SW 1271 (cell line): ENCODE measurements around the gene FNDC11.
"Not testable (repeated sequence)": the region's sequence is repeated elsewhere in the genome, so short reads cannot be mapped to it uniquely, and the experiment has no call there.

Experiments used
- DNase-seq, 2 experiments: peaks; one replicate each; lab custom pipeline; 2025; lab: John Stamatoyannopoulos, UW

Gene FNDC11

GRCh38 chr20:63553251-63553932 is 567 bp upstream of the FNDC11 start:
- peak in 1 of 2 experiments; percentile 63 for DNase-seq

DNA sequence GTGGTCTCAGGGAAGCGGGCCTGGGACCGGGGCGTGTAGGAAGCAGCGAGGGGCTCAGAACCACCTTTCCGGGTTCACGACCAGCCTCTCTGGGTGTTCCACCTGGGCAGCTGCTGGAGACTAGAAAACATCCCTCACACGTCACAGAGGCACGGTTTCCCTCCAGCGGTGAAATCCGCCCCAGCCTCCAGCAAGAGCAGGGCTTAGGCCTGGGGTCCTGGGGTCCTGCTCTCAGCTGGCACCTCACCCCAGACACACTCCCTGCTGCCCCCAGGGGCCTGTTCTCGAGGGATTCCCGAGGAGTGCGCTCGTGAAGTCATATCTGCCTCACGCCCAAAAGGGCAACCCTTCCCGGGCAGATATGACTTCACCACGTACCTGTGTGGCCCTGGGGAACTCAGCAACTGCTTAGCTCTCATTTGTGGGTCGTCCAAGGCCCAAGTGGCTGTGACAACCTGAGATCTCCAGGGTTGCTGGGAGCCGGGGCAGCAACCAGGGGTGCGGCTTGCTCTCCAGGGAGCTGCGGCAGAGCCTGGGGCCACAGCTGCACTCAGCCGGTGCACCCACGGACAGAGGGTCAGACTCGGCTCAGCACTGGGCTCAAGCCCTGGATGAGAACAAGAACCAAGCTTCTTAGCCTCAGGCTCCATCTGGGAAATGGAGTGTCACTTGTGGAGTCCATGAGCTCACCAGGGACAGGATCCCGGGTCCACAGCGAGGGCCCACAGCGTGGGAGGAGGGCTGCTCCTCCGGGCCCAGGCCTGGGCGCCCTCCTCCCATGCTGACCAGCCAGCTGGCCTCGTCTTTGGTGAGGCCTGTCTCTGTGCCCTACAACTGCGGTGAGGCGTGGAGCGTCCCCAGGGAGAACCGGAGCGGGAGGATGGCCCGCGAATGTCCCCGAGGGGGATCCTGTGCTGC is 661 bp downstream of the FNDC11 start:
- DNase-seq = no peak

DNA sequence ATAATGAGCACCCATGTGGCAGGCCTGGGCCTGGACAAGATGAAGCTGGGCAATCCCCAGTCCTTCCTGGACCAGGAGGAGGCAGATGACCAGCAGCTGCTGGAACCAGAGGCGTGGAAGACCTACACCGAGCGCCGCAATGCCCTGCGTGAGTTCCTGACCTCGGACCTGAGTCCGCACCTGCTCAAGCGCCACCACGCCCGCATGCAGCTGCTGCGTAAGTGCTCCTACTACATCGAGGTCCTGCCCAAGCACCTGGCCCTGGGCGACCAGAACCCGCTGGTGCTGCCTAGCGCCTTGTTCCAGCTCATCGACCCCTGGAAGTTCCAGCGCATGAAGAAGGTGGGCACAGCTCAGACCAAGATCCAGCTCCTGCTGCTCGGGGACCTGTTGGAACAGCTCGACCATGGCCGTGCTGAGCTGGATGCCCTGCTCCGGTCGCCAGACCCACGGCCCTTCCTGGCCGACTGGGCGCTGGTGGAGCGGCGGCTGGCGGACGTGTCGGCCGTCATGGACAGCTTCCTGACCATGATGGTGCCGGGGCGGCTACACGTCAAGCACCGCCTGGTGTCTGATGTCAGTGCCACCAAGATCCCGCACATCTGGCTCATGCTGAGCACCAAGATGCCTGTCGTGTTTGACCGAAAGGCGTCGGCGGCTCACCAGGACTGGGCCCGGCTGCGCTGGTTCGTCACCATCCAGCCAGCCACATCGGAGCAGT is 1.9 kb downstream of the FNDC11 start:
- DNase-seq = no peak

GRCh38 chr20:63556873-63557478 is 3.0 kb downstream of the FNDC11 start:
- DNase-seq = no peak

- no peak for DNase-seq
Observed at GRCh38 chr20:63557481-63557891, 3.5 kb downstream of the FNDC11 start.

- no peak for DNase-seq
Observed at GRCh38 chr20:63558804-63559484, 5.0 kb downstream of the FNDC11 start.

DNA sequence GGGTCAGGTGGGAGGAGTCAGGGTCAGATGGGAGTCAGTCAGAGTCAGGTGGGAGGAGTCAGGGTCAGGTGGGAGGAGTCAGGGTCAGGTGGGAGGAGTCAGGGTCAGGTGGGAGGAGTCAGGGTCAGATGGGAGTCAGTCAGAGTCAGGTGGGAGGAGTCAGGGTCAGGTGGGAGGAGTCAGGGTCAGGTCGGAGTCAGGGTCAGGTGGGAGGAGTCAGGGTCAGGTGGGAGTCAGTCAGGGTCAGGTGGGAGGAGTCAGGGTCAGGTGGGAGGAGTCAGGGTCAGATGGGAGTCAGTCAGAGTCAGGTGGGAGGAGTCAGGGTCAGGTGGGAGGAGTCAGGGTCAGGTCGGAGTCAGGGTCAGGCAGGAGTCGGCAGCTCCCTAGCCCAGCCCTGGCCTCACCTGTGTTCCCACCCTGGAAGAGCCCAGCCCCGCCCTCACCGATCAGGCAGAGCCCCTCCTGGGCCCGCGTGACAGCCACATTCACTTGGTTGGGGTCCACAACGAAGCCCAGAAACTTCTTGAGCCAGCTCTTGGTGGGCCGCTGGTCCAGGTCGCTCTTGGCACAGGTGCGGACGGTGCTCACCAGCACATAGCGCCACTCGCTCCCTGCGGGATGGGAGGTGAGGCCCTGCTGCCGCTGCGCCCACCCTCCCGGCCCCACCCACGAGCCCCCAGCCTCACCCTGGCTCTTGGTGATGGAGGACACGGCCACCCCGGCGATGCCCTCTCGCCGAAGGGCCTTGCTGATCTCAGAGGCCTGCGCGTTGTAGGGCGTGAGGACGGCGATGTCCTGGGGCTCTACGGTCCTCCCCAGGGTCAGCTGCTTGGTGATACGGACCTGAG is 5.8 kb downstream of the FNDC11 start:
- DNase-seq = not testable (repeated sequence)

DNA sequence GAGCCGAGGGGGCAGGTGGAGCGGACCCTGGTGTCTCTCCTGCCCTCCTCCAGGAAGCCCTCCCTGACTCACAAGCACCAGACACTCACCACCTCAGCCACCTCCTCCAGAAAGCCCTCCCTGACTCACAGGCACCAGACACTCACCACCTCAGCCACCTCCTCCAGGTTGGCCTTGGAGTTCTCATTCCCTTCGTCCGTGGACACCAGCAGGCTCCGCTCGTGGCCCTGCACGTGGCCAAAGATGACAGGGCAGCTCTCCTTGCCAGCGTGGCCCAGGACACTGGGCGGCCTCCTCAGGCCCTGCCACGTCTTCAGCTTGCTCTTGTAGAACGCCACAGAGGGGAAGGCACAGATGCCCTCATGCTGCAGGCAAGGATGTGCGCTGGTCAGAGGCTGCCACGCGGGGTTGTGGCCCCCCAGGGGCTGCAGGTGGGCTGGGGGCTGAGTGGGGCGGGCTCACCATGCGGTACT is 6.4 kb downstream of the FNDC11 start:
- DNase-seq = no peak

DNA sequence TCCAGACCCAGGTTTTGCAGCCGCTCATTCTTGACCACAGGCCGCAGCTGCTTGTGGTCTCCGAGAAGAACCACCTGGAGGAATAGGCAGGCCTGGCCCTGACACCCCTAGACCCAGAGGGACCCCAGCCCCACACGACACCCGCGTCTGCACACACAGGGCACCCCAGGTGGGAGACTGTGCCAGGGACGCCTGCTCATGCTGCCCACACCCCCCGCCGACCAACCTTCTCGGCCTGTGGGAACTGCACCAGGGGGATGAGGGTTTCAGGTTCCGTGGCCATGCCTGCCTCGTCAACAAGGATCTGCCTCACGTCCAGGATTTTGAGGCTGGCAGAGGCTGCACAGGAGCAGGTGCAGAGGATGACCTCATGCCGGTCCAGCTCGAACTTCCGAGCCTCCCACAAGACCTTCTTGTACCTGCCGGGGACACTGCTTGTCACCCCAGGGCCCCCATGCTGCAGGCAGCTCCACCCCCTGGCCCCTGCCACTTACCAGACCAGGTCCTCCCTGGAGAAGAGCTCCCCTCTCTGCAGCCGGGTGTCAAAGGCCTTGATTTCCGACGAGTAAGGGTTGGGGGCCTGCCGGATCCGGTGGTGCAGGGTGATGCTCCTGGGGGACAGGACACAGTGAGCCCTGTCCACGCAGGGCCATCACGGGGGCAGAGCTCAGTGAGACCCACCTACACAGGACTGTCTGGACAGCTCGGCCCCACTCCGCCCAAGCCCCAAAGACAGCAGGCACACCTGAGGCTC is 7.1 kb downstream of the FNDC11 start:
- no peak for DNase-seq

DNA sequence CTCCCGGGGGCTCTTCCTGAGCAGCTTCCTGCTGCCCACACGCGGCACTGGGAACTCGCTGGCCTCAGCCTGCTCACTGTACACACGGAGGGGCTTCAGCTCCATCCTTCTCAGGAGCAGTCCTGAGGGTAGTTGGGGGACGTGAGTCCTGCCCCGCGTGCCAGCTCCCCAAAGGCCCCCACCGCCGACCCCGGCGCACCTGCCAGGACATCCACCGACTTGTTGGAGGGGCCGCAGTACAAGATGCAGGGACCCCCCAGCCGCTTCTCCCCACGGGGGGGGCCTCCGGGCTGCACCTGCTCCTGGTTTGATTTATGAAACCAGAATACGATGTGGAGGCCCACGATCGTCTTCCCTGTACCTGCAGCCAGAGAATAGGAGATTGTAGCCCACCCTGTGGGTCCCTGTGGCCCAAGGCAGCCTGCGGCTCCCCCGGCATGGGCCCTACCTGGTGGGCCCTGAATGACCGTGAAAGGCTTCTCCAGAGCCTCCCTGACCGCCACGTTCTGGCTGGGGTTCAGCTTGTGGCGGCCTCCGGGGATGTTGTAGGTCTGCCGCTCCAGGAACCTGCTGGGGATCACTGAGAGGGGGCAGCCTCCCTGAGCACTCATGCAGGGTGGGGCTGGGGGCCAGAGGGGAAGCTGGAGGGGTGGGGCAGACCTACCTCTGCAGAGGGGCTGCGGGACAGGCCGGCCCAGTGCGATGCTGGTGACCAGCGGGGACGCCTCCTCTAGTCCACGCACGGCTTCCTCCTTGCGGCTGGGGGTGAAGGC is 7.9 kb downstream of the FNDC11 start:
- no peak for DNase-seq

DNA sequence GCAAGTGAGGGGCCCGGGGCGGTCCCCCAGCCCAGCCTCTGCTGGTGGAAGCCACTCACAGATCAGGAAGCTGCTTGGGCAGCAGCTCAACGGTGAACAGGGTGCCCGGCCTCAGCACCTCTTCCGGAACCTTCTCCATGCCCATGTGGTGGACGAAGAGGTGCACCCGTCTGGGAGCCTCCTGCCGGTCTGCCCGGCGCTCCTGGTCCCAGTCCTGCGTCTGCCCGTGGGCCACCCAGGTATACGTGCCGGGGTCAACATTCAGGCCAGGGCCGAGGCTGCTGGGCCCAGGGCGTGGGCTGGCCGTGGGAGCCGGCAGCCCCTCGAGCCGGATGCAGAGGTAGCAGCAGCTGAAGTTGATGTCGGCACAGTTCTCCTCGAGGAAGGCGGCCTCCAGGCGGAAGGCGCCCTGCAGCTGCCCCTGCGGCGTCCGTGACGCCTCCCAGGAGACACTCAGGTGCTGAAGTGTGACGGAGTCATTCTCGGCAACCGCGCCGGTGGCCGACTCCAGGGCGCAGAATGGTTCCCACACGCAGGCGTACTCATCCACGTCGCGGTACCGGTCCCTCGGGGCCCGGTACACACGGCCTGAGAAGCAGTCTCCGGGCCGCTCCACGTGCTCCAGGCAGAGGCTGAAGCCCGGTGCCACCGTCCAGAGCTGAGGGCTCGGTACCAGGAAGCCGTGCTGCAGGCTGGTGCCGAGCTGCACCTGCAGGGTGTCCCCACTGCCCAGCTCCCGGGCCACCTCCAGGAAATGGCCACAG is 8.7 kb downstream of the FNDC11 start:
- no peak for DNase-seq

DNA sequence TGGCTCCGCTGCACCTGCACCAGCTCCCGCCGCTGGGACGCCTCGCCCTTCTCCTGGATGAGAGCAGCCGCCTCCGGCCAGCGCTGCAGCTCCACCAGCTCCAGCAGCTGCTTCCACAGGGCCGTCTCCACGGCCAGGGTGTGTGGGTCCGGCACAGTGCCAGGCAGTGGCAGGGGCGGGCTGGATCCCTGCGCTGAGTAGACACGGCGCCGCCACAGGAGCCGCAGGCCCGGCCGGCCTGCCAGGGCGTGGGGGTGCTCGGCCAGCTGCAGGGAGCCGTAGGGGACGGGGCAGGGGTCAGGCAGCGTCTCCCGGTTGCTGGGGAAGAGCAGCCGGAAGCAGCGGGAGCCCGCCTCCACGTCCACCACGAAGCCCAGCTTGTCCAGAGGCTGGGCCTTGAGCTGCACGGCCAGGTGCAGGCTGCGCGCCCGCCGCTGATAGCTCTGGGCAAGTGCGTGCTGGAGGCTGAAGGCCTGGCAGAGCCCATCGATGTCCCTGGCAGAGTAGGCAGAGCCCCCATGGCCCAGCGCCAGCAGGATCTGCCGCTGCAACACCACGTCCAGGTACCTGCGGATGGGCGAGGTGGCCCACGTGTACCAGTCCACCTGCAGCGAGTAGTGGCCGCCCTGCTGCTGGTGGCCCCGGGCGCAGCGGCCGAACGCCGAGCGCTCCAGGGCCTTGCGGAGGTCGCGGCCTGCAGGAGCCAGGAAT is 9.4 kb downstream of the FNDC11 start:
- DNase-seq = no peak

- DNase-seq = no peak
Observed at GRCh38 chr20:63564036-63564810, 10.3 kb downstream of the FNDC11 start.

DNA sequence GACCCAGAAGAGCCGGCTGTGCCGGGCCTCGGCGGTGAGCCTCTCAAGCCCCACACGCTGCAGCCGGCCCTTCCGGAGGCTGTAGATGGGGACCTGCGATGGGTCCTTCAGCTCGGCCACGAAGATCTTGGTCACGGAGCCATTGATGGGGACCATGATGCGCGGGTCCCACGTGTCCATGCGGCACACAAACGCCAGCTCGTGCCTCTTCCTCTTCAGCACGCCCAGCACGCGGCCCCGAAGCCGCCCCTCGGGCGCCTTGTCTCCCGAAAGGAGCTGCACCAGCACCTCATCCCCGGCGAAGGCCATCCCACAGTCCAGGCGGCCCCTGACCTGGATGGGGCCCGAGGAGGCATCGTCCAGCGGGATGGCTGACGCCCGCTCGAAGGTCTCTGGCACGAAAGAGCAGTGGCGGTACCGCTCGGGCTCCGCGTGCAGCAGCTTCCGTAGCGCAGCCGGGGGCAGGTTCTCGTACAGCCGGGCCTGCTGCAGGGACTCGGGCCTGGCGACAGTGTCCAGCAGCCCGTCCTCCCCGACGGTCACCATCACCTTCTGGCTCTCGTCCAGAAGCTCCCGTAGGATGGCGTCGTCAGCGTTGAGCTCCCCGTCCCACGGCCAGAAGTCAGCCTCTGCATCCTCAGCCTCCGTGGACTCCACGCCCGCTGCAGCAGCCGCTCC is 11.2 kb downstream of the FNDC11 start:
- no peak for DNase-seq

DNA sequence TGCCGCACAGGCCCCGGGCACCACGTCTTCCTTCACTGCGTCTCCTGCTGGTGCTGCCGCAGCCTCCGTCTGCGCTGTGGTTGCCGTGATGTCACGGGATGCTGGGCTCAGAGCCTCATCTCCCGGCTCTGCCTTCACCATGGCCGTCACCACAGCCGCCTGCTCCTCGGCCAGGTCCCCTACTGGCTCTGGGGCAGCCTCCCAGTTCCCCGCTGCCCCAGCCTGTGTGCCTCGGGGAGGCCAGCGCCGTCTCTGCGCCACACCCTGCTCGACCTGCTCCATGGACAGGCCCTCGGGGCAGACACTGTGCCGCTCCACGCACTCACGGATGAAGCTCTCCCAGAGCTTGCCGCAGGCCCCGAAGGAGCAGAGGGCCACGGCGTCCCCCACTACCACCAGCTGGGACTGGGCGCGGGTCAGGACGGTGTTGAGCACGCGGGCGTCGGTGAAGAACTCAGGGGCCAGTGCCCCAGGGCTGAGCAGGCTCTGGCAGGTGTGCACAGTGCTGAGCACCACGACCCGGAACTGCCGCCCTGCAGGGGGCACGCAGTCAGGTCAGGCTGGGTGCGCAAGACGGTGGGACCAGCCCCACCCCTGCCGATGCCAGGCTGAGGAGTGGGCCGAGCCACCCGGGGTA is 11.9 kb downstream of the FNDC11 start:
- no peak for DNase-seq
